ENCODE data around the gene TMIGD1.
A peak's percentile ranks its signal among the peaks of the same experiment; 100 is the strongest.

TMIGD1 gene, protein sequence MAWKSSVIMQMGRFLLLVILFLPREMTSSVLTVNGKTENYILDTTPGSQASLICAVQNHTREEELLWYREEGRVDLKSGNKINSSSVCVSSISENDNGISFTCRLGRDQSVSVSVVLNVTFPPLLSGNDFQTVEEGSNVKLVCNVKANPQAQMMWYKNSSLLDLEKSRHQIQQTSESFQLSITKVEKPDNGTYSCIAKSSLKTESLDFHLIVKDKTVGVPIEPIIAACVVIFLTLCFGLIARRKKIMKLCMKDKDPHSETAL

GRCh38 chr17:30333503-30334360 lies at the start of gene TMIGD1:
Gene TMIGD1, minus strand, starts transcription at chr17:30334057. Its CDS starts 1,924 bp downstream, at chr17:30332133.
- no peak for DNase-seq

DNA sequence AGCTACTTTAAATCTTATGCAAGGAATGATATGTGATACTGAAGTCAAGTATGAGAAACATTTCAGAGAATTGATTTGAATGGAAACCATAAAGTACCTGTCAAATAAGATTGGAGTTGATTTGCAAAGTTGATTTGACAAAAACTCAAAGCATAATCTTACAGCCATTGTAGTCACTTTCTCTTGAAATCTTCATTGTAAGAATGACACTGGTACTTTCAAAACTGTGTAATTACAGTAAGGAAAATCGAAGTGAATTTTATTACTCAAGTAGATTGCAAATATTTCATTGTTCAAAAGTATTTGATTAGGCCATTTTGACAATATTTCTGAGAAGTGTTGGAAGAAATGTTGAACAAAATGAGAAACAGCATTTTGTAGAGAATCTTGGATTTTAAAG lies 48.5 kb upstream of the TMIGD1 start:
- DNase-seq = no peak

DNA sequence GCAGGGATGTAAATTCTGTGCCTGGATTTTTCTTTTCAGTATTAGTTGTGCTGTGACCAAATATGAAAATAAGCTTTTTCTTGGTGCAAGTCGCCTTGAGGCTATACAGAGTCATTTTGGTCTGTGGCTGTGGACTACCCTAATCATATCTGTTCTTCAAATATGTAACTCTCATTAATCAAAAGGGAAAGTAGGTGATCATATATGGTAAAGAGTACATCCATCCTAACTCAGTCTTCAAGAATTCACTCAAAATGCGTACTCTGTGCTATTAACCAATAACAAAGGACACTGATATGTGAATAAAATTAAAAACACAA lies 47.4 kb upstream of the TMIGD1 start:
- DNase-seq = no peak

DNA sequence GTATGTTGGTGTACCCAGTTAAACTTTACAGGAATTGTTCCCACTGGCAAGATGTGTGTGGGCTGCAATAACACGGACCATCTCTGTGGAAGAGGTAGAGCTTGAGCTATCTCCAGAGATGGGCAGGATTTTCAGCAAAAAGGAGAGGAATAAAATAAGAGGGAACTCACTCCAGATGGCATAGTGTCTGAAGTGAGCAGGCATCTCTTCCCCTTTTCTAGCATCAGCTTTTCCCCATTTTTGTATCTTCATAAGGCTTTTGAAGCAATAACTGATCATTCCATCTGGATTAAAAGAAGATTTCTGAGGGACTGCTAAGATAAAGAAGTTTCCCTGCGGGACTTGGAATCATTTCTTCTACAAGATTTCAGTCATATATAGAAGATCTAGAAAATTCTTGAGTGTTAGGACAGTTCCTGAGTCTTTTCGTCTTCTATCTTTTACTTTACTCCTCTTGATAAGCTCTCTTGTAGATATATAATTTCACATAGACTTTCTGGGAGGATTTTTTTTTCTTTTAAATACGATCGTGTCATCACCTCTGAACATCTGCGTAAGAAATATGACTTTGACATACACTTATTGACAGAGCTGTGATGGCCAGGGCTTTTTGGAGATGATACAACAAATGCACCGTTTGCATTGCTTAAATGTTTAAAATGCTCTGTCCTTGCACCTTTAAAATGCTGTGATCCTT lies 46.9 kb upstream of the TMIGD1 start:
- DNase-seq = no peak

DNA sequence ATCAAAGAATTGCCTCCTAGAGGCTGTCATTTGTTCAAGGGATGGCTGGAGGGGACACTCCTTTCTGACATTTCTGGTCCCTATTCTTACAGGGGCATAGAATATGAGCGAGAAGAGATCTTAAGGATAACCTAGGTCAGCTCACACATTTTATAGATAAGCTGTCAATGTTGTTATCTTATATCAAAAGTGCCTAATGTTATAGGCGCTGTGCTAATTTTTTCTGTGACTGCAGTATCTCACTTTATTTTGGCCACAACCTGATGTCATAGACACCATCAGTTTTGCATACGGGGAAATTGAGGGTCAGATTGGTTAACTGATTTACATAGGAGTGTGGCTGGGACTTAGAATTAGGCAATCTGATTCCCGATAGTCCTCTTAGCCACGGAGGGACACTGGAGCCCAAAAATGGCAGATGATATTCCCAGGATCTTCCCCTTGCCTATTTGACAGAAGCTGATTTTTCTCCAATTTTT lies 46.1 kb upstream of the TMIGD1 start:
- DNase-seq = no peak

DNA sequence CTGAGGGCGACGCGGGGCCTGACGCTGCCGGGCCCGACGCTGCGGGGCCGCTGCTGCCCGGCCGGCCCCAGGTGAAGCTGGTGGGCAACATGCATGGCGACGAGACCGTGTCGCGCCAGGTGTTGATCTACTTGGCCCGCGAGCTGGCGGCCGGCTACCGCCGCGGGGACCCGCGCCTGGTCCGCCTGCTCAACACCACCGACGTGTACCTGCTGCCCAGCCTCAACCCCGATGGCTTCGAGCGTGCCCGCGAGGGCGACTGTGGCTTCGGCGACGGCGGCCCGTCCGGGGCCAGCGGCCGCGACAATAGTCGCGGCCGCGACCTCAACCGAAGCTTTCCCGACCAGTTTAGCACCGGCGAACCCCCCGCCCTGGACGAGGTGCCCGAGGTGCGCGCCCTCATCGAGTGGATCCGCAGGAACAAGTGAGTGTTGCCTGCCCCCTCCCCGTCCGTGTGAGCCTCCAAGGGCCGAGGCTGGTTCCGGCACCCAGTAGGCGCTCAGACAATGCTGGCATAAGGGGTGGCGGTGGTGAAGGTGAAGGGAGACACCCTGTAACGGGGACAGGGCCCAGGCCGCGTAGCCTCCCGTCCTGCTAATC lies 45.5 kb upstream of the TMIGD1 start:
- peak; percentile 17 for DNase-seq

GRCh38 chr17:30378825-30379302 lies 45.0 kb upstream of the TMIGD1 start, which contains the start of gene CPD:
Gene CPD, plus strand, starts transcription at chr17:30378927. Its CDS starts 54 bp downstream, at chr17:30378981.
- DNase-seq = peak; percentile 97

DNA sequence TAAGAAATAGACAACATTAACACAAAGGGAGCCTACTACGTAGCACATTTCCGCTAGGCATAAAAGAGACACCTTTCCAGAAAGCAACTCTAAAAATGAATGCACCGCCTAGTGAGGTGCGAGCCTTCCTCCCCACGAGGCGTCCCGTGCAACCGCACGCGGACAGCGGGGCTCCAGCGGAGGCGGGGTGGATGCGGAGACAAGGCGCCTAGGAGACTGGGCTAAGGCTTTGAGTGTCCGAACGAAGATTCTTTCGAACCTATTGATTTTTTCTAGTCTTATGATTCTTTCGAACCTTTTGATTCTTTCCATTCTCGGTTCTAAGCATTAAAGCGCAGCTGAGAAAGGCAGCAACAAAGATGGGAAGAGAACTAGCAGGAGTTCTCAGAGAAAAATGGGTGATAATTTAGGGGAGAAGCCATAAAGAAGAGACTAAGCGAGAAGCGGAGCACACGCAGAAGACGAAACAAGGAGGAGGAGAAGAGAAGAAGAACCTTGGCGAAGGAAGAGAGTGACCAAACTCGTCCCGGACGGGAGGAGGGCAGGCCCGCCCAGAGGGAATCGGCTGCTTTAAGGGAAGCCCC lies 44.5 kb upstream of the TMIGD1 start:
- DNase-seq = no peak

DNA sequence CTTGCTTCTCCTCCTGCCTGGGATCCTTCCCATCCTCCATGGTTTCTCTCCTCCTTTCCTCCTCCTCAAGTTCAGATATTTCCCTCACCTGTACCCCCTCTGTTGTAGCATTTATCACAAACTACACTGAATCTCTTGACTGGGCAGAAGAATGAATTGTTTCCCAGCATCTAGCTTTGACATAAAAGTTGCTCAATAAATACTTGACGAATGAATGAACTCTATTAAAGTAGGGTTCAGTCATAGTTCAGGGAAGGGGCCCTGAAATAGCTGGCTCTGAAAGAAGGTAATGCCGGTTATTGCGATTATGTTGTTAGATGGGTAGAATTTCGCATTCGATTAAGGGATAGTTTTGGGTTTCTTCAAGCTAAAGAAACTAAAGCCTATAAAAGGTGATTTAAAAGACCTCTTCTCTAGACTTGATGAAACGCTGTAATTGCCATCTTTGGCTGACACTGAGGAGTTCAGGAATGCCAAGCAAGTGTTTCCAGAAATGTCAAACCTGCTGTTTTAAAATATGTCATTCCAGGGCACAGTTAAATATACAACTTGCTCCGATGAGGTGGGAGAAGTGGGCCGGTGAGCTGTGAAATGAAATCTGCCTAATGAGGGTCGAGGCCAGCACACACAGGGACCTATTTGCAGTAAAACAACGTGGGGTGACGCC lies 43.9 kb upstream of the TMIGD1 start:
- no peak for DNase-seq

DNA sequence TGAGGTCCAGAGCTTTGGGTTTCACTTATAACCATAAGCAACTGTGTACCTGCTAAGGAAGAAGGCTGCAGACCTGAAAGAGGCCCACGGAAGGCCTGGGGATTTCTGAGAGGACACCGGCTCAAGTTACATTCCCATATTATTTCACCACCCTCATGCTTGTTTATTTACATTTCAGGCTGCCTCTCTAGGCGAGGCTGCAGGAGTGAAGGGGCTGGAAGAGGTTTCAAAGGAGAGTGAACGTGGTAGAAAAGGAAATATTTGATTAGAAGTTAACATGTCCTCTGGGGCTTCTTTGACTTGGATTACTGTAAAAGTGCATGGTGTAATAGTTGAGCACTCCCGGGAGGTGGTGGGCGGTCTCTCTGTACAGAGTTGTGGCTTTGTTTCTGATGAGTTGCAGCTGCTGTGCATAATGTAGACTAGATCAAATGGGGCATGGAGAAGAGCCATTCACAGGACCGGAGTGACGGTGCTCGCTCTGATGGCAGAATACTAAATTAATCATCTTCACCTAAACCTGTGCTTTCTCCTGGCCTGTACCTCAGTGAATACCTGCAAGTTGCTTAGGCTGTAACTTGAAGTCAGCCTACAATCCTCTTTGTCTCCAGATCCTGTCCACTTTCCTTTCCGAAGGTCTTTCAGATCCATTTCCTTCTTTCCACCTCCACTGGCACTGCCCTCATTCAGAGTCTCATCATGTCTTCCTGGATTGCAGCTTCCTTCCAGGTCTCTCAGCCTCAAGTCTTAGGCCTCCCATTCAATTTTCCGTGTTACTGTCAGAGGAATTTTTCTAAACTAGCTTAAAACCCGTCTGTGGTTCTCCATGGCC lies 43.0 kb upstream of the TMIGD1 start:
- peak; percentile 70 for DNase-seq

DNA sequence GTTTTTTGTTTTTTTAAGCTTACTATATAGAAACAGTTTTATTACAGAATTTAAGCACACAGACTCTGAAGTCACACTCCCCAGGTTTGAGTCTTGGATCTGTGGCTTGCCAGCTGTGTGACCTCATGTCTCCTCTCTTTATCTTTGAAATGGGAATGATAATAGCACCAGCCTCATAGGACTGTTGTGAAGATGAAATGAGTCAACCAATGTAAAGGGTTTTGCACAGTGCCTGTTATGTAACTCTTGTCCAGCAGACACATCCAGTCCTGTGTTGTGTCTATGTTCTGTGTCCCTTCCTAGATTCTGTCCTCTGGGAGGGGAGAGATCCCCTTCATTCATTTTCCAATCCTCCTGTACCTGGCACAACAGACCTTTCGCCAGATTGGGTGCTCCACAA lies 41.8 kb upstream of the TMIGD1 start:
- DNase-seq = peak; percentile 14

GRCh38 chr17:30372755-30373154 lies 38.9 kb upstream of the TMIGD1 start:
- DNase-seq = no peak

GRCh38 chr17:30369995-30370394 lies 36.1 kb upstream of the TMIGD1 start:
- peak; percentile 14 for DNase-seq

DNA sequence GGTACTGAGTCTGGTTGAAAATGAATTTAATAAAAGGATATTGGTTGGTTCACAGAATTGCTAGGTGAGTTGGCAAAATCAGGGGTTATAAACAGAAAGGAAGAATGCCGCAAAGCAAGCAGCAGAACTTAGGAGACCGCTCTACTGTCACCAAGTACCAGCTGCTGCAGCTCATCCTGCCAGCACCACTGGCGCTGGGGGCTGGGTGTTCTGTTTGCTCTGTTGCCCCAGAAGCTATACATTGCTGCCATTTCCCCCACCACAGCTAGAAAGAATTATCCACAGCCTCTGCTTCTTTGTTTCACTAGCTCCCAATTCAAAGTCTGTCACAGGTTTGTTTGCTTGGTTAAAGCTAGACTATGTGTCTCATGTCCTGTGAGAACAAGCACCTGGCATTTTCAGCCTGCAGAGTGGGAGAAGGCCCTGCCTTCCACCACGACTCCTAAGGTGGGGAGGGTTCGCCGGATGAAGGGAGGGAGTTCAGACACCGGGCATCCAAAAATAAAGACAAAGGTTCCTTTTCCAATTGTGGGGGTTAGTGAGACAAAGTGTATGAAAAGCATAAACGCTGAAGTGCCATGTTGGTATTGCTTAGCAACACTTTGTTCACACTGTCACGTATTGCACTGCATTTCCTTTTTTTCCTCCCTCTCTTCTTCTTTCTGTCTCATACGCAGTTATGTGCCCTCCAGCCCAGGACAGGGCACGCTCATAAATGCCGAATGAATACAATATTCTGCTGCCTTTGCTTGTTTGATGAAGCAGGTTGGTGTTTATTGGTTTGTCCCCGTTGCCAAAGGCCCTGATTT lies 35.3 kb upstream of the TMIGD1 start:
- peak; percentile 60 for DNase-seq

DNA sequence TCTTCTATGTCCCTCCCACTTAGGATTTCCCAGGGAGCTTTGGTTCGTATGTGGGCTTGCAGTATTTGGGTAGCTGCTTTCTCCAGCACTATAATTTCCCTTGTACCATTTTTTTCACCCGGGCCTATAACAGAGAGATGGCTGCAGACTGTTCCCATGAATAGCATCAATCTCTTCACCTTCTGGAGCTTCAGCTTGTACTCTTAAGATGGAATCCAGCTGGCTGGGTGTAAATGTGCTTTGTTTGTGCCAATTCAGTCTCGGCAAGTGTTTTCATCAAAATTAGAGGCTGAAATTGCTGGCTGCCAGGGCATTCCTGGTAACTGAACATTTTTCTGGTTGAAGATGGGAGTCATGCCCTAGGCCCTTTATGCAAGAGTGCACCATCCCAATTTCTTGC lies 32.7 kb upstream of the TMIGD1 start:
- DNase-seq = no peak

GRCh38 chr17:30363715-30364202 lies 29.9 kb upstream of the TMIGD1 start:
- no peak for DNase-seq

DNA sequence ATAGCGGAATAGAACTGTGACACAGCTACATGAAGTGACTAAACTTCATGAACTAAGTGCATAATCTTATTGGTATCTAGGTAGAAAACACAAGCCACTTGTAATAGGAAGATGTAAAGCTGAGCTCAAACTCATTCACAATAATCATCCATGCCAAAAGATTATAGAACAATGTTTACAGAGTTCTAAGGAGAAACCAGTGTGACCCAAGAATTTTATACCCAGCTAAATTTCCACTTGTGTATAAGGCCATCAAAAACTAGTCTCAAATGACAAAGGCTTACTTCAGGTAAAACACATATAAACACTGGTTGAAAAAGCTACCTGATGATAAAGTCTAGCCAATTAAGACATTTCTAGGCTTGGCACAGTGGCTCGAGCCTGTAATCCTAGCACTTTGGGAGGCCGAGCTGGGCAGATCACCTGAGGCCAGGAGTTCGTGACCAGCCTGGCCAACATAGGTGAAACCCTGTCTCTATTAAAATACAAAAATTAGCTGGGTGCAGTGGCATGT lies 28.0 kb upstream of the TMIGD1 start:
- DNase-seq = no peak

DNA sequence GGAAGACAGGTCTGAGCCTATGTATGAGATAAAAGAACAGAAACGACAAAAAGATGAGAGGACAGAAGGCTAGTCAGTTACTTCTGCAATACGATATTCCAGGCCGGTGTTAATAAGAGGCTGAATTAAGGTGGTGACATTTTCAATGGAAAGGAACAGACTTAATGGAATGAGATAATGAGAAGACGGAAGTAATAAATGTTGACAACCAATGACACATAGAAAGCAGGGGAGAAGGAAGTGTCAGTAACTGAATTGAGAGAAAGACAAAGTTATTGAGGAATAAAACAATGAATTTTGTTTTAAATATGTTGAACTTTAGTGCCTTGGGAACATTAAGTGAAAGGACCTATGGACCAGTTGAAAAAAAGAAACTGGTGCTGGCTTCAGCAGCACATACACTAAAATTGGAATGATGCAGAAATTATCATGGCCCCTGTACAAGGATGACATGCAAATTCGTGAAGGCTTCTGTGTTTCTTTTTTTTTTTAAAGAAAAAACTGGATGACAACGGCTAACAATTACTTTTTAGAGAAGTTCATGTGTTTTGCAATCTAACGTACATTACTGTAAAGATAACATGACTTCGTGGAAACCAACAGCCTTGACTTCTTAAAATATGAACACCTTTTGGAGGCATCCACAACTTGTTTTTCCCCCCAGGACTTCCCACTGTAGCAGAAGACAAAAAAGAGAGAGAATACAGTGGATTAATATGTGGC lies 26.4 kb upstream of the TMIGD1 start:
- DNase-seq = no peak
